Smooth muscle cell of the brain vasculature (primary cell): ENCODE results near the gene SMARCC2.

Source experiments
- DNase-seq: peaks from one replicate; pipeline ENCODE4 v3.0.0-alpha.2; 2012; ENCODE audit warnings: low read depth, low spot score

Gene SMARCC2

GRCh38 chr12:56189099-56189917 is at the start of gene SMARCC2:
Gene SMARCC2 (minus strand): TSS chr12:56189483. CDS start chr12:56189461, 22 bp downstream.
- DNase-seq, result peak; percentile 74

- DNase-seq, result no peak
These were observed 48.3 kb upstream of the SMARCC2 start for GRCh38 chr12:56237552-56237951.

GRCh38 chr12:56236985-56237384 is 47.7 kb upstream of the SMARCC2 start:
- no peak for DNase-seq

GRCh38 chr12:56236091-56236490 is 46.8 kb upstream of the SMARCC2 start:
- DNase-seq, result no peak

GRCh38 chr12:56234746-56235436 is 45.6 kb upstream of the SMARCC2 start:
- no peak for DNase-seq

- no peak for DNase-seq
These were observed 41.9 kb upstream of the SMARCC2 start for GRCh38 chr12:56231184-56231582.

GRCh38 chr12:56230432-56231183 is 41.3 kb upstream of the SMARCC2 start:
- DNase-seq, result no peak

GRCh38 chr12:56229916-56230431 is 40.7 kb upstream of the SMARCC2 start, which contains the start of gene SLC39A5:
Gene SLC39A5 (plus strand): TSS chr12:56230051. CDS start chr12:56231275, 1,224 bp downstream.
- no peak for DNase-seq

GRCh38 chr12:56229082-56229481 is 39.8 kb upstream of the SMARCC2 start:
- DNase-seq, result no peak

GRCh38 chr12:56224954-56225353 is 35.7 kb upstream of the SMARCC2 start:
- no peak for DNase-seq

- peak; percentile 95 for DNase-seq
These were observed 34.9 kb upstream of the SMARCC2 start, which contains the start of gene NABP2 for GRCh38 chr12:56224102-56224701. Gene NABP2 (plus strand): TSS chr12:56224342. CDS start chr12:56224857, 515 bp downstream.

GRCh38 chr12:56223571-56224101 is 34.4 kb upstream of the SMARCC2 start:
- no peak for DNase-seq

- DNase-seq, result no peak
These were observed 33.2 kb upstream of the SMARCC2 start for GRCh38 chr12:56222531-56222895.

- peak; percentile 92 for DNase-seq
These were observed 32.7 kb upstream of the SMARCC2 start, which contains the start of gene RNF41 for GRCh38 chr12:56221757-56222530. Gene RNF41 (minus strand): TSS chr12:56221922. CDS start chr12:56214047, 7,875 bp downstream.

GRCh38 chr12:56221232-56221756 is 32.0 kb upstream of the SMARCC2 start:
- DNase-seq, result no peak

- DNase-seq, result no peak
These were observed 31.4 kb upstream of the SMARCC2 start for GRCh38 chr12:56220611-56221231.

GRCh38 chr12:56219840-56220239 is 30.6 kb upstream of the SMARCC2 start:
- DNase-seq, result no peak

GRCh38 chr12:56216461-56216860 is 27.2 kb upstream of the SMARCC2 start:
- DNase-seq, result no peak

- DNase-seq, result no peak
These were observed 24.6 kb upstream of the SMARCC2 start for GRCh38 chr12:56213878-56214277.
